Glomerular visceral epithelial cell (primary cell): ENCODE data around the gene SUPT5H.
A peak's percentile ranks its signal among the peaks of the same experiment; 100 is the strongest.

Experiments used
- DNase-seq: peaks from one replicate; pipeline ENCODE4 v3.0.0-alpha.2; 2016; ENCODE audit errors: extremely low spot score

Gene SUPT5H

DNA sequence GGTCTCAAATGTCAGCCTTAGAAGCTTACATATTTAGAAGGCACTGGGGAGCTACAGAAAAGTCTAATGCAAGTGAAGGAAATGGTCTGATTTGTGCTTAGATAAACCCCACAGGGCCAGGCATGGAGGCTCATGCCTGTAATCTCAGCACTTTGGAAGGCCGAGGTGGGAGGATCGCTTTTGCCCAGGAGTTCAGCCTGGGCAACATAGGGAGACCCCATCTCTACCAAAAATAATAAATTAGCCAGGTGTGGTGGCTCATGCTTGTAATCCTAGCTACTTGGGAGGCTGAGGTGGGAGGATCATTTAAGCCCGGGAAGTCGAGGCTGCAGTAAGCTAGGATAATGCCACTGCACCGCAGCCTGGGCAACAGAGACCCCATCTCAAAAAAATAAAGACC is 50.7 kb downstream of the SUPT5H start:
- DNase-seq: no peak

DNA sequence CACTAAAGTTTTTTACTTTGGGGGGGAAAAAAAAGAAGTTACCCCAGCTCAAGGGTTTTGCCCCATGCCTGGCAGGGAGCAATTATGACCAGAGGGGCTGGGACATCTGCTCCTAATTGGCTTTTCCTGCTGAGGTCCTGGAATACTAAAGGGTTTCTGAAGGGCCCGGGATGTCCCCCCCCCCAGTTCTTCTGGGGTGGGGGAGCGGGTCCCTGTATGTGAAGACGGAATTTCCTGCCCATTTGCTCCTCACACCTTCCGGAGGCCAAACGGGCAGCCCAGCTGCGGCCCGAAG is 52.3 kb downstream of the SUPT5H start:
- DNase-seq: no peak

DNA sequence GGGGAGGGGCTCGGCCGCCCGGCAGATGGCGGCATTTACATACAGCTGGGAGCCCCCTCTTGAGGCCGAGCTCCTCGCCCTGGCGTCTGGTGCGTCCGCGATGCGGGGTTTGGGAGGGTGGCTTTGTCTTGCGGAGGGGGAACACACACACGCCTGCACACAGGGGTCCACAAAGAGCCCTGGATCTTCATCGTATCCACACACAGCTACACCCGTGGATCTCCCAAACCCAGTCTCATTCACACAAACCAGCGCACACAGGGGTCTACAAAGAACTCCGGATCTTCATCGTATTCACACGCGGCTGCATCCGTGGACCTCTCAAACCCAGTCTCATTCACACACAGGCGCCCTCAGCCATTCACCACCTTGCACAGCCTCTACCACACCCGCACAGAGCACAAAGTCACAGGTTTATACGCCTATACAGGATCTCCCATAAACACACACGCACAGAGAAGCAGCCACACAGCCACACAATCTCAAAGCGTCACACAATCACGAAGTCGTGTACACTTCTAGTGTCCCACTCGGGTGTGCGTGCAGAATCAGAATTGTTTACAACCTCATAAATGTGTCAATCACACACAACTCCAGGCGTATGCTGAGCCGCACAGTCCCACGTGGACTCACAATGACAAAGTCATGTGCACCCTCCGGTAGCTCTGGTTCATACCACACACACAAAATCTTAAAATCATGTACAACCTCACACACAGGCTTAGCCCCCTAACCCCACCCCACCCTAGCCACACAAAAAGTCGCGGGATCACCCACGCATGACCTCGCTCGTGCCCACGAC is 52.8 kb downstream of the SUPT5H start:
- DNase-seq: peak; percentile 34

DNA sequence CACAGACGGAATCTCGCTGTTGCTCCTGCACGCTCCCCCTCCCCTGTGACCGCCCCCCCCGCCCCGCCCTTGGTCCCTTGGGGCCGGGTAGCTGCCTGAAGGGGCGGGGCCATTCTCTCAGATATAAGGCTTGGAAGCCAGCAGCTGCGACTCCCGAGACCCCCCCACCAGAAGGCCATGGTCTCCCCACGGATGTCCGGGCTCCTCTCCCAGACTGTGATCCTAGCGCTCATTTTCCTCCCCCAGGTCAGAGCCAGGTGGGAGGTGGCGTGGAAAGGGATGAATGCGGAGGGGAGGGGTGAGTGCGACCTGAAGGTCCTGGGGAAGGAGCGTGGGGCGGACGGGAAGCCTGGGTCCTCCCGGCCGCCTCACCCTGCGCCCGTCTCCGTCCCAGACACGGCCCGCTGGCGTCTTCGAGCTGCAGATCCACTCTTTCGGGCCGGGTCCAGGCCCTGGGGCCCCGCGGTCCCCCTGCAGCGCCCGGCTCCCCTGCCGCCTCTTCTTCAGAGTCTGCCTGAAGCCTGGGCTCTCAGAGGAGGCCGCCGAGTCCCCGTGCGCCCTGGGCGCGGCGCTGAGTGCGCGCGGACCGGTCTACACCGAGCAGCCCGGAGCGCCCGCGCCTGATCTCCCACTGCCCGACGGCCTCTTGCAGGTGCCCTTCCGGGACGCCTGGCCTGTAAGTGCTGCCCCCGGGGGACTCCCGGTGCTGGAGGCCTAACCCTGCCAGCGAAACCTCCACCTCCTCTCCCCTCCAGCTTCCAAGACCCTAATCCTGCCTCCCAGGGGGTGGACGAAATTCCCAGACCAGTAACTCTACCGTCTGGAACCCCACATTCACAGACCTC is 53.6 kb downstream of the SUPT5H start, which contains the start of gene DLL3:
Gene DLL3 (plus strand): TSS at position 150 of the 845 bp plus-strand sequence. CDS start 28 bp downstream, at position 178.
- no peak for DNase-seq

DNA sequence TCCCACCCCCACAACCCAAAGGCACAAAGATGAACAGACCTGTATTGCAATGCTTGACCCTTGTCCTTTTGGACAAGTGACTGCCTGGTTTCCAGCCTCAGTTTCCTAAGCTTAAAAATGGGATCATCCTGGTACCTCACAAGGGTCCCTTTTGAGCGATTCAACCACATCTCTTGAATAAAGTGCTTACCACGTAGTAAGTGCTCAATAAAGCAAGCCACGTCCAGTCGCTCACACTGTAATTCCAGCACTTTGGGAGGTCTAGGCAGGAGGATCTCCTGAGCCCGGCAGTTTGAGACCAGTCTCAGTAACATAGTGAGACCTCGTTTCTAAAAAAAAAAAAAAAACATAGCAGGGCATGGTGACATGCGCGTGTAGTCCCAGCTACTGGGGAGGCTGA is 54.5 kb downstream of the SUPT5H start:
- no peak for DNase-seq

DNA sequence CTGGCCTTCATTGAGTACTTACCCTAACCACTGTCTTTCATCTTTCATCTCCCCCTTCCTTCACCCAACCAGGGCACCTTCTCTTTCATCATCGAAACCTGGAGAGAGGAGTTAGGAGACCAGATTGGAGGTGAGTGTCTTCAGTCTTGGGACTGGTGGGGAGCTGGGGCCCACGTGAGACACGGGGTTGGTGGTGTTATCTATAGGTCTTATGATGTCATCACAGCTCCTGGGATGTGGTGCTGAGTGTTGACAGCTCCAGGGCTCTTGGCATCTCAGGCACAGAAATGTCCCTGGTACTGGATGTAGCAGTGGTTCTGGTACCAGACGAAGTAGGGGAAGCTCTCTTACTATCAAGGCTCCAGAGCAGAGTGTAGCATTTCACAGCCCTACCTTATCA is 55.2 kb downstream of the SUPT5H start:
- DNase-seq: no peak

DNA sequence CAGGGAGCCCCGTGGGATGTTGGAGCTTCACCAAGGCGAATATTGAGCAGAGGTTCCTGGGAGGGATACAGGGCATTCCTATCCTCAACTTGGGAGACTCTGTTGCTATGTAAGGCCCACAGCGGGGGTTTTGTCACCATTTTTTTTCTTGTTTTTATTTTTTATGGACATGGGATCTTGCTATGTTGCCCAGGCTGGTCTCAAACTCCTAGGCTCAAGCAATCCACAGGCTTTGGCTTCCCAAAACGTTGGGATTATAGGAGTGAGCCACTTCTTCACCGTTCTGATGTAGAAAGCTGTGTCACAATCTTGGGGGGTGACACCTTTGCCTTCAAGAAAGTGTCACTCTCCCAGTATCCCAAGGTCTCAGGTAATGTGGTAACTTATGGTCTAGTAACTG is 56.0 kb downstream of the SUPT5H start:
- DNase-seq: no peak

DNA sequence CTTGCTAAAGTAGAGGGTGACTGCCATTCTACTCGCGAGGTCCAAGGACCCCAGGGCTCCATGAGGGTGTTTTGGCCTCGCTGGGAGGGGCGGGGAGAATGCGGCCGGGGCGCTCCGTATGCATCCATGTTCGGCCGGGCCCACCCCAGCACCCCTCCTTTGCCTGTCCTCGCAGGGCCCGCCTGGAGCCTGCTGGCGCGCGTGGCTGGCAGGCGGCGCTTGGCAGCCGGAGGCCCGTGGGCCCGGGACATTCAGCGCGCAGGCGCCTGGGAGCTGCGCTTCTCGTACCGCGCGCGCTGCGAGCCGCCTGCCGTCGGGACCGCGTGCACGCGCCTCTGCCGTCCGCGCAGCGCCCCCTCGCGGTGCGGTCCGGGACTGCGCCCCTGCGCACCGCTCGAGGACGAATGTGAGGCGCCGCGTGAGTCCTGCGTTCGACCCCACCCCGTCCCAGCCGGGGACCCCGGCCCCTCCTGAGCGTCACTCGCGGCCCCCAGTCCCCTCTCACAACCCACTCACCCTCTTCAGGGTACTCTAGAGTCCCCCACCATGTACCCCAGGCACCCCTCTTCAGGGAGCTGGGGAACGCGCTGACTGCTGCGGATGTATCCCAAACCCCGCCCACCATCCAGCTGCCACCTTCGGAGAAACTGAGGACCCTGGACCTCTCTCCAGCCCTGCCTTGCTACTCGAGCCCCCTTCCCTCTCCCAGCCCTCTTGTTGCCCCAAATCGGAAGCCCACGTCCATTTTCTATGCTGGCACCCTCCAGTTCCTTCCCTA is 57.4 kb downstream of the SUPT5H start:
- peak; percentile 68 for DNase-seq

DNA sequence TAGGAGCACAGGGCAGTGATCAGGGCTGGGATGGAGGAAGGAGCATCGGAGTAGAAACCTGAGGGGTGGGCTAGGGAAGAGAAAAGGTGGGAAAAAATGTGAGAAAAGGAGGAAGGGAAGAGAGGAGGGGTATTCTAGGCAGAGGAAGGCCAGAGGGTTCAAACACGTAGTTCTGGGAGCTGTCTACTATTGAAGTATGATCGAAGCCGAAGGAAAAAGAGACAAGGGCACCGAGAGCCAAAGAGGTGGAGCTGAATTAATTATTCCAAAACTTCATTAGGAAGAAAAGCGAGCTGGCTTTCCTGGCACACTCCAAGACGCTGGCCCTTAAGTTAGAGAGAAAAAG is 61.2 kb downstream of the SUPT5H start:
- no peak for DNase-seq

DNA sequence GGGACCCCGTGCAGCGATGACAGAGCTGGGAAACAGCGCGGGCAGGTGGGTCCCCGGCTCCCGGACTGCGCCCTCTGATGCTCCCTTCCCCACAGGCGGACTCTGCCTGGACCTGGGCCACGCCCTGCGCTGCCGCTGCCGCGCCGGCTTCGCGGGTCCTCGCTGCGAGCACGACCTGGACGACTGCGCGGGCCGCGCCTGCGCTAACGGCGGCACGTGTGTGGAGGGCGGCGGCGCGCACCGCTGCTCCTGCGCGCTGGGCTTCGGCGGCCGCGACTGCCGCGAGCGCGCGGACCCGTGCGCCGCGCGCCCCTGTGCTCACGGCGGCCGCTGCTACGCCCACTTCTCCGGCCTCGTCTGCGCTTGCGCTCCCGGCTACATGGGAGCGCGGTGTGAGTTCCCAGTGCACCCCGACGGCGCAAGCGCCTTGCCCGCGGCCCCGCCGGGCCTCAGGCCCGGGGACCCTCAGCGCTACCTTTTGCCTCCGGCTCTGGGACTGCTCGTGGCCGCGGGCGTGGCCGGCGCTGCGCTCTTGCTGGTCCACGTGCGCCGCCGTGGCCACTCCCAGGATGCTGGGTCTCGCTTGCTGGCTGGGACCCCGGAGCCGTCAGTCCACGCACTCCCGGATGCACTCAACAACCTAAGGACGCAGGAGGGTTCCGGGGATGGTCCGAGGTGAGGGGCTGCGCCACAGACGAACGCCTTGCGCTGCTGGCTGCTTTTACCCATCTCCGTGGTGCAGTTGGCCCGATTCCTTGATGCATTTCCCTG is 61.7 kb downstream of the SUPT5H start:
- DNase-seq: peak; percentile 85

DNA sequence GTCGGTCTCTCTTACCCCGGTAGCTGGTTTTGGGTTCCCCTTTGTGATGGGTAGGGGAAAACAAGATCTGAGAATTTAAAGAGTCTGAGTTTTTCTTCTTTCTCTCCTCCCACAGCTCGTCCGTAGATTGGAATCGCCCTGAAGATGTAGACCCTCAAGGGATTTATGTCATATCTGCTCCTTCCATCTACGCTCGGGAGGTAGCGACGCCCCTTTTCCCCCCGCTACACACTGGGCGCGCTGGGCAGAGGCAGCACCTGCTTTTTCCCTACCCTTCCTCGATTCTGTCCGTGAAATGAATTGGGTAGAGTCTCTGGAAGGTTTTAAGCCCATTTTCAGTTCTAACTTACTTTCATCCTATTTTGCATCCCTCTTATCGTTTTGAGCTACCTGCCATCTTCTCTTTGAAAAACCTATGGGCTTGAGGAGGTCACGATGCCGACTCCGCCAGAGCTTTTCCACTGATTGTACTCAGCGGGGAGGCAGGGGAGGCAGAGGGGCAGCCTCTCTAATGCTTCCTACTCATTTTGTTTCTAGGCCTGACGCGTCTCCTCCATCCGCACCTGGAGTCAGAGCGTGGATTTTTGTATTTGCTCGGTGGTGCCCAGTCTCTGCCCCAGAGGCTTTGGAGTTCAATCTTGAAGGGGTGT is 62.5 kb downstream of the SUPT5H start:
- no peak for DNase-seq

DNA sequence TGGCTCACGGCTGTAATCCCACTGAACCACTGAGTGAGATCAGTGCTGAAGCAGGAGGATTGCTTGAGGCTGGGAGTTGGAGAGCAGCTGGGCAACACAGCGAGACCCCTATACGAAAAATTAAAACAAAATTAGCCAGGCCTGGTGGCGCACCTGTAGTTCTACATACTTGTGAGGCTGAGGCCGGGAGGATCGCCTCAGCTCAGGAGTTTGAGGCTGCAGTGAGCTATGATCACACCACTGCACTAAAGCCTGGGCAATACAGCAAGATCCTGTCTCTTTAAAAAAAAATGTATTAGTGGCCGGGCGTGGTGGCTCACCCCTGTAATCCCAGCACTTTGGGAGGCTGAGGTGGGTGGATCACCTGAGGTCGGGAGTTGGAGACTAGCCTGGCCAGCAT is 63.2 kb downstream of the SUPT5H start:
- no peak for DNase-seq

DNA sequence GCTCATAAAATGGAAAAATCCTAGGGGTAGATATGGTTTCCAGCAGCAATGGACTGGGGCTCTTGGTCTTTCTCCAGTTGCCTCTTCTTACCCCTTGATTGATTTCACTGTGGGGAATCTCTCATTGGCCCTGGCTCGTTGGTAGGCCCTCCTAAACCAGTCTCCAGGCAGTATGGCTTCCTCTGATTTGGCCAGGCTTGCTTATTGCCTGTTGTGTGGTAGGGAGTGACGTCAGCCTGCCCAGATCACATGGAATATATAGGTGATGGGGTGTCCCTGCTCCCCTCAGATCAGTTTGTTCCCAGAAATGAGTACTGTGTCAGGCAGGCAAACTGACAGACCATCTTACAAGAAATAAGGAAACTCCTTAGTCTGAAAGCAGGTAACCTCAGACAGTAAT is 63.9 kb downstream of the SUPT5H start:
- DNase-seq: no peak

DNA sequence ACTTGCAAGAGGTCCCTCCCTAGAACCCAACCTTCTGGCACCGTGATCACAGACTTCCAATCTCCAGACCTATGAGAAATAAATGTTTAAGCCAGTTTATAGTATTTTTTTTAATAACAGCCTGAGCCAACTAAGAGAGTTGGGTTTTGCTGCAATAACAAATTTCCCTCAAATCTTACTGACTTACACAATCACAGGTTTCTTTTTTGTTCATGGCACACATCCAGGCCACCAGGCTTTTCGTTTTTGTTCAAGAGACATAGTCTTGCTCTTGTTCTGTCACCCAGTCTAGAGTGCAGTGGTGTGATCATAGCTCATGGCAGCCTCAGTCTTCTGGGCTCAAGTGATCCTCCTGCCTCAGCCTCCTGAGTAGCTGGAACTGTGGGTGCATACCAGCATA is 67.6 kb downstream of the SUPT5H start:
- no peak for DNase-seq

DNA sequence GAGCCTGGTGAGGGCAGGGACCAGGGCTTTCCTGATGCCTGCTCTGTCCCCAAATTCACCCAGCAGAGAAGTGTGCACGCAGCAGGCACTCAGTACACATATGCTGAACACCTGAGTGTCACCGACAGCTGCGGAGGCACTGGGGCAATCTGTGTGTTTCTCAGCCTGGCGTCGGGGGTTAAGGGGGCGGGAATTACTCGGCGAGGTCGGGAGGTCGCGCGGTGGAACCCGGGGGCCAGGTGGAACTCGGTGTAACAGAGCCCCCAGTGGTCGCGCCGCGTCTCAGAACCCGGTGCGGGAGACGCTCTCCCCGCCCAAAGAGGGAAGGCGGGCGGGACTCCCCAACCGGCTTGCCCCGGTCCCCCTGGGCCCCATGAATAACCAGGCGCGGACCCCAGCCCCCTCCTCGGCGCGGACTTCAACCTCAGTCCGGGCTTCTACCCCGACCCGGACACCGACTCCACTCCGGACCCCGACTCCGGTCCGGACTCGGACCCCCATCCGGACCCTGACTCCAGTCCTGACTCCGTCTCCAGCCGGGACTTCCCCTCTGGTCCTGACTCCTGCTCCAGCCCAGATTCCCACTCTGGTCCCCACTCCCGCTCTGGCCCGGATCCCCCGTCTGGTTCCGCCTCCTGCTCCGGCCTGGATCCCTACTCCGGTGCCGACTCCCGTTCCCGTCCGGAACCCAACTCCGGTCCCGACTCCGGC is 69.6 kb downstream of the SUPT5H start, which contains the start of gene SELENOV:
Gene SELENOV (plus strand): TSS at position 300 of the 711 bp plus-strand sequence. CDS start 74 bp downstream, at position 374.
- DNase-seq: peak; percentile 30

DNA sequence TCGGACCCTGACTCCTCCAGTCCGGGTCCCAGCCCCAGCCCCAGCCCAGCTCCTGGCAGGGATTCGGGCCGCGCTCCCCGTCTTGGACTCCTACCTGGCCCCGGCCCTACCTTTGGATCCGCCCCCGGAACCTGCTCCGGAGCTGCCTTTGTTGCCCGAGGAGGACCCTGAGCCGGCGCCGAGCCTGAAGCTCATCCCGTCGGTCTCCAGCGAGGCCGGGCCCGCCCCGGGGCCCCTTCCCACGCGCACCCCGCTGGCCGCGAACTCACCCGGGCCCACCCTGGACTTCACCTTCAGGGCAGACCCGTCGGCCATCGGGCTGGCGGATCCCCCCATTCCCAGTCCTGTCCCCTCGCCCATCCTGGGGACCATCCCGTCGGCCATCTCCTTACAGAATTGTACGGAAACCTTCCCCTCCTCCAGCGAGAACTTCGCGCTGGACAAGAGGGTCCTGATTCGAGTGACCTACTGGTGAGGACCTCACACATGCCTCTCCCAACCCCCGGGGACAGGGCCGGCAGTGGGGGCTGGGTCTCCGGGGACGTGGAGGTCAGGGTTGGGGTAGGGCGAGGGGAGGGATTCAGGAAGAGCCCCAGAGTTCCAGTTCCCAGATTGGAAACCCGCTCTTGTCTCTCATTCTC is 70.3 kb downstream of the SUPT5H start:
- DNase-seq: no peak

DNA sequence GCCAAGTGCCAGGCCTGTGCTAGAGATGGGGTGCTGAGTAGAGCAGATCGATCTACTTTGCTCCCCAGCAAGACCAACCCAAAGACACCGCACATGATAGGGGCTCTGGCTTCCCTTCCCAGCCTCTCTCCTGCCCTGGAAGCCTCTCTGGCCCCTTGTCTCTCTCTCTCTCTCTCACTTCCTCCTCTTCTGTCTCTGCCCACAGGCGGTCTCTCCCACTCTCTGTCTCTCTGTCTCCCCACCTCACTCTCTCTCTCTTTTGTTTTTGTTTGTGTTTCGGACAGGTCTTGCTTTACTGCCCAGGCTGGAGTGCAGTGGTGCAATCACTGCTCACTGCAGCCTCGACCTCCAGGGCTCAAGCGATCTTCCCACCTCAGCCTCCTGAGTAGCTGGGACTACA is 70.9 kb downstream of the SUPT5H start:
- no peak for DNase-seq

DNA sequence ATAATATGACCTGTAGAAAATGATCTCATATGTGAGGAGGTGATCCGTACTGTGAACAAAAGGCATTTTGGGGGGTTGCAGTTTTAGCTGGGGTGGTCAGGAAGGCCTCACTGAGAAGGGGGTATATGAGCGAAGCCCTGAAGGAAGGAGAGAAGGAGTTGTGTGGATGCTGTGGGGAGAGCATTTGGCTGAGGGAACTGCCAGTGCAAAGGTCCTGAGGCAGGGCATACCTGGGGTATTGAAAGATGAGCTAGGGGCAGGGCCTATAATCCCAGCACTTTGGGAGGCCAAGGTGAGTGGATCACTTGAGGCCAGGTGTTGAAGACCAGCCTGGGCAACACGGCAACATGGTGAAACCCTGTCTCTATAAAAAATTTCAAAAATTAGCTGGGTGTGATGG is 72.0 kb downstream of the SUPT5H start:
- DNase-seq: no peak

DNA sequence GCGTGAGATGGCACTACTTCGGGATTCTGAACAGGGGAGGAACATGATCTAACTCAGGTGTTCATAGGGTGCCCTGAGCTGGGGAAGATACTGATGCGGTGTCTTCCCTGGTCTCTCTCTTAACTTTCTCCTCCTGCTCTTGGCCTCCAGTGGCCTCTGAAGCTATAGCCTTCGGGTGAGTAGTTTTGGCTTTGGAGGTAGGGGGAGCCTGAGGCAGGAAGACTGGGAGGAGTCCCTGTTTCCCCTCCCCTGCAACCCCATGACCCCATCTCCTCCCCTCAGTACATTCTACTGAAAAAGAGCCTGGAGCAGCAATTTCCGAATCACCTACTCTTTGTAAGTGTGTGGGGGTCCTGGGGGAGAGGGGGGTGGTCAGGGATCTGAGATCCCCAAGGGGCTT is 73.1 kb downstream of the SUPT5H start:
- no peak for DNase-seq

DNA sequence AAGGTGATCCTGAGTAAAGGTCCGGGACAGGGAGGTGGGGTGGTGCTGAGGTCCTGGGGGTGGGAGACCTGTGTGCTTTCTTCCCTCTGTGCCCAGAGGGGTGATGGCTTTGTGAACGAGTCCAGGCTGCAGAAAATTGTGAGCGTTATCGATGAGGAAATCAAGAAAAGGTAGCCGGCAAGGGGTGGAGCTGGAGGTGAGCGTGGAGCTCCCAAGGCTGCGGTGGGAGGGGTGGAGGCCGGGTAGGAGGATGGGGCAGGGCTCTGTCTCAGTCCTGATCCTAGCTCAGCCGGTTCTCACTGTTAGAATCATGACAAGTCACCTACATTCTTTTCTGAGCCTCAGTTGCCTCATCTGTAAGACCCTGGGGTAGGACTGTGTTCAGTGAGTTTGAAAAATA is 73.6 kb downstream of the SUPT5H start:
- no peak for DNase-seq
